ENCODE results near the gene NEK8. TPM values are rescaled to one million over a fixed set of nuclear protein-coding genes. Genes with fewer than 3 reads are reported as not detected.
A peak's percentile ranks its signal among the peaks of the same experiment; 100 is the strongest.

The NEK8 gene
- total and polyA plus RNA-seq, 4 experiments from 2014 or later, result 1.9 to 13.8 (median 8.0) TPM

DNA sequence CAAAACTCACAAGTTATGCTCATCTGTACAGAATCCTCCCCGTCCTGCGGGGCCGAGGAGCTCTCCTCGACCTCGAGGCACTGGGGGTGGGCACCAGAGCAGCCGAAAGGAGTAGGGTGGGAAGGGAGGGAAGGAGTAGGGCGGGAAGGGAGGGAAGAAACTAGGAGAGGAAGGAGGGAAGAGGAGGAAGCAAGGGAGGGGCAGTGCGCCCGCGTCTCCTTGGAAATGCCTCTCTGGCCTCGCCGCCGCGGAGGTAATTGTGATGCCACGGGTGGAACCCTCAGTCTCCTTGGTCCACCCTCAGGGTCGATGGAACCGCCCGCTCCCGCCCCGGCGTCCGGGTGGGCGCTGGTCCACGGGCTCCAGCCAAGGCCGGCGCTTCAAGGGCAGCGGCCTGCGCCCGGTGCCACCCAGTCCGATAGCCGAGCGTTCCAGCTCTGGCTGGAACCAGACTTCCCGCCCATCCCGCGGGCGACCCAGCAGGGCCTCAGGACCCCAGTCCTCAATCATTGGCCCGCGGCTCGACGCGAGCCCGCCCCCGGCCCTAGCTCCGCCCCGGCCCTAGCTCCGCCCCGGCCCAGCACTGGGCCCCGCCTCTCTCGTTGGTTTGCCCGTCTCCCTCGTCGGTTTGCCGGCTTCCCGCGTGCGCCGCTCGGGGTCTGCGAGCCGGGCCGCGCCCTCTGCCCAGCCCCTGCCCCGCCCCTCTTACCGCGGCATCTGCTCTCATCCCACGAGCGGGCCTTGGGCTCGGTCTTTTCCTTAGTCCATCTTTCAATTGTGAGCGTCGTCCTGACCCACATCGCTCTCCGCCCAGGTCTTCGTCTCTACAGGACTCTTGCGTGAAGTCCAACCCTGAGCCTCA, 17.5 kb upstream of the NEK8 start:
- peak overlapping the region; percentile 85 for H3K27ac ChIP-seq (ENCODE audit: low read depth, low read length)
- Mint-ChIP-seq H3K4me1 (peaks cover 13 to 30% (median 20%) of the 10 kb centered on the region in 4 donors), H3K27me3 (peaks cover 4 to 11% of the 10 kb centered on the region in 2 donors), H3K27ac (peak overlapping the region; percentile 92 to 97 (median 96)), H3K9me3 (peaks cover 0 to 2% (median 0%) of the 10 kb centered on the region in 8 donors), H3K36me3 (peaks cover 4% of the 10 kb centered on the region in 2 donors), H3K4me3 (peak overlapping the region; percentile 91 to 95 (median 94))
- CTCF ChIA-PET (ENCODE audit: partially characterized antibody), result interaction anchor here (1.1 to 3.5 kb wide), 8 partner anchors 9 to 376 kb away, joined by 3 to 22 read pairs (median 6); partner anchors contain the start of genes IFT20, NEK8, RPL23A and TLCD1
- H3K9me3 ChIP-seq (ENCODE audit: control insufficient read depth in 1 of 2, low read length in 2 of 2), result no peaks in the 10 kb centered on the region
- H3K4me1 ChIP-seq (ENCODE audit: insufficient read depth, low read length), result peaks cover 13% of the 10 kb centered on the region
- peaks cover 7% of the 10 kb centered on the region for H3K27me3 ChIP-seq (ENCODE audit: insufficient read depth, low read length)
- POLR2A ChIA-PET (ENCODE audit: partially characterized antibody), result interaction anchor here (0.6 to 7.3 kb wide), 20 partner anchors 9 to 241 kb away, joined by 3 to 93 read pairs (median 6); partner anchors contain the start of genes BLTP2, FLOT2, NEK8 and PHF12
- DNase-seq, result peak; percentile 85 to 88 (median 87)
- peak overlapping the region; percentile 63 to 69 for H3K4me3 ChIP-seq (ENCODE audit: low read length in 2 of 2)
- no peaks in the 10 kb centered on the region for H3K36me3 ChIP-seq (ENCODE audit: insufficient read depth, low read length)
- intact Hi-C loops (cut with micrococcal nuclease), result loop anchor here (1.0 to 2.0 kb wide), 2 partner anchors 8 to 48 kb away; partner anchors contain the start of genes RPL23A and SUPT6H

DNA sequence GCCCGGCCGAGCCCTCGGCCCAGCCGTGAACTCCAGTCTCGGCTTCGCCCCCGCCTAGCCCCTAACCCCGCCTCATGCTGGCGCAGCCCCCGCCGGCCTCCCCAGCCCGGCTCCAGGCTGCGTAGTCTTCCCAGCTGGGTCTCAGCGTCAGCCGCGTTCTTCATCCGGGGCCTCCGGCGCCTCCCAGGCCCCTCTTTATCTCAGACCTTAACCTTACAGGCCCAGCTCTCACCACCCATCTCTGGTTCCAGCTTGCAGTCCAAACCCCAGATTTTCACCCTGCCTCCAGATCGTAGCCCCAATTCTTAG, 16.9 kb upstream of the NEK8 start, which contains the start of gene PROCA1:
PROCA1 (minus strand) TSS at position 166 of the 309 bp plus-strand sequence. CDS start 228 bp downstream, outside the sequence.
- peak in 1 of 5 donors; percentile 53 for DNase-seq
- intact Hi-C loops (cut with micrococcal nuclease), result loop anchor here (1.0 to 2.0 kb wide), 2 partner anchors 8 to 49 kb away; partner anchors contain the start of genes RPL23A and SUPT6H
- Histone ChIP-seq H3K4me1 (ENCODE audit: insufficient read depth, low read length) (peaks cover 13% of the 10 kb centered on the region), H3K9me3 (ENCODE audit: control insufficient read depth in 1 of 2, low read length in 2 of 2) (no peaks in the 10 kb centered on the region), H3K27me3 (ENCODE audit: insufficient read depth, low read length) (peaks cover 10% of the 10 kb centered on the region), H3K4me3 (ENCODE audit: low read length in 2 of 2) (peak within 1 kb of the TSS; percentile 63 to 69), H3K27ac (ENCODE audit: low read depth, low read length) (peak within 1 kb of the TSS; percentile 85), H3K36me3 (ENCODE audit: insufficient read depth, low read length) (no peaks in the 10 kb centered on the region)
- POLR2A ChIA-PET (ENCODE audit: partially characterized antibody), result interaction anchor here (0.8 to 7.3 kb wide), 18 partner anchors 10 to 241 kb away, joined by 3 to 93 read pairs (median 7); partner anchors contain the start of genes BLTP2, DHRS13, FLOT2 and NEK8
- Mint-ChIP-seq H3K4me1 (peaks cover 13 to 30% (median 19%) of the 10 kb centered on the region in 4 donors), H3K36me3 (peaks cover 3 to 4% of the 10 kb centered on the region in 2 donors), H3K27me3 (peaks cover 6 to 14% of the 10 kb centered on the region in 2 donors), H3K27ac (peak within 1 kb of the TSS; percentile 92 to 97 (median 96)), H3K4me3 (peak within 1 kb of the TSS; percentile 91 to 95 (median 94)), H3K9me3 (peaks cover 0 to 2% (median 0%) of the 10 kb centered on the region in 8 donors)
- CTCF ChIA-PET (ENCODE audit: partially characterized antibody), result interaction anchor here (1.1 to 3.5 kb wide), 8 partner anchors 8 to 376 kb away, joined by 3 to 22 read pairs (median 6); partner anchors contain the start of genes IFT20, NEK8, RPL23A and TLCD1

DNA sequence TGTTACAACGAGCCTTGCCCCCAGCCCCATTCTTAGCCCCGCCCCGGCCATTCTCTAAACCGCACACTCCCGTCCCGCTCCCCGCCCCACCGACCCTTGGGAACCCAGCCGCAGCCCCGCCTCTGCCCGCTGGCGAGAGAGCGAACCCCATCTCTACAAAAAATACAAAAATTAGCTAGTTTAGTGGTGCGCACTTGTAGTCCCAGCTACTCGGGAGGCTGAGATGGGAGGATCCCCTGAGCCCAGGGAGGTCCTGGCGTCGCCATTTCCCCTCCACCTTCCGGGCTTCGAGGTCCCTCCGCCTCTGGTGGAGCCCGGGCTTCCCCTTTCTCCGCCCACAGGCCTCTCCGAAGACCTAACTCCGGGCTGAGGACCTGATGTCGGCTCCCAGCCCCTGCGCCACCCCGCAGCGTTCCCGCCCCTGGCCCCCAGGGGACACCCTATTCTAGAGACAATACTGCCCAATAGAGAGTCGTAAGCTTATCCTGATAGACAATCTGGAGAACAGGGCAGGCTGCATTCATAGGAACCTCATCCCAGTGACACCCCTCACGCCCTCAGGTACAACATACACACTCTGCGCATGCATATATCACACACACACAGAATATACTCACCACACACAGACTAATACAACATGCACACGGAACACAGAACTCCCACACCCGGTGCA, 16.4 kb upstream of the NEK8 start:
- H3K27ac ChIP-seq (ENCODE audit: low read depth, low read length), result peak overlapping the region; percentile 85
- H3K27ac Mint-ChIP-seq, result peak overlapping the region; percentile 92 to 97 (median 96)
- H3K4me3 Mint-ChIP-seq, result peak overlapping the region; percentile 91 to 95 (median 94)
- H3K27me3 Mint-ChIP-seq, result peaks cover 6 to 14% of the 10 kb centered on the region in 2 donors
- peaks cover 11% of the 10 kb centered on the region for H3K27me3 ChIP-seq (ENCODE audit: insufficient read depth, low read length)
- no peaks in the 10 kb centered on the region for H3K36me3 ChIP-seq (ENCODE audit: insufficient read depth, low read length)
- intact Hi-C loops (cut with micrococcal nuclease), result no loop called here
- ChIA-PET CTCF (ENCODE audit: partially characterized antibody) (interaction anchor here (1.1 to 3.5 kb wide), 7 partner anchors 8 to 377 kb away, joined by 3 to 22 read pairs (median 8); partner anchors contain the start of genes IFT20, NEK8, RPL23A and TLCD1), POLR2A (ENCODE audit: partially characterized antibody) (interaction anchor here (0.8 to 7.3 kb wide), 15 partner anchors 9 to 240 kb away, joined by 3 to 93 read pairs (median 10); partner anchors contain the start of genes BLTP2, DHRS13, NEK8 and PHF12)
- no peaks in the 10 kb centered on the region for H3K9me3 ChIP-seq (ENCODE audit: control insufficient read depth in 1 of 2, low read length in 2 of 2)
- H3K36me3 Mint-ChIP-seq, result peaks cover 3 to 4% of the 10 kb centered on the region in 2 donors
- DNase-seq, result peak; percentile 51 to 79 (median 60)
- peaks cover 0 to 2% (median 0%) of the 10 kb centered on the region in 8 donors for H3K9me3 Mint-ChIP-seq
- peak overlapping the region; percentile 63 to 69 for H3K4me3 ChIP-seq (ENCODE audit: low read length in 2 of 2)
- H3K4me1 Mint-ChIP-seq, result peaks cover 13 to 28% (median 19%) of the 10 kb centered on the region in 4 donors
- H3K4me1 ChIP-seq (ENCODE audit: insufficient read depth, low read length), result peaks cover 16% of the 10 kb centered on the region

DNA sequence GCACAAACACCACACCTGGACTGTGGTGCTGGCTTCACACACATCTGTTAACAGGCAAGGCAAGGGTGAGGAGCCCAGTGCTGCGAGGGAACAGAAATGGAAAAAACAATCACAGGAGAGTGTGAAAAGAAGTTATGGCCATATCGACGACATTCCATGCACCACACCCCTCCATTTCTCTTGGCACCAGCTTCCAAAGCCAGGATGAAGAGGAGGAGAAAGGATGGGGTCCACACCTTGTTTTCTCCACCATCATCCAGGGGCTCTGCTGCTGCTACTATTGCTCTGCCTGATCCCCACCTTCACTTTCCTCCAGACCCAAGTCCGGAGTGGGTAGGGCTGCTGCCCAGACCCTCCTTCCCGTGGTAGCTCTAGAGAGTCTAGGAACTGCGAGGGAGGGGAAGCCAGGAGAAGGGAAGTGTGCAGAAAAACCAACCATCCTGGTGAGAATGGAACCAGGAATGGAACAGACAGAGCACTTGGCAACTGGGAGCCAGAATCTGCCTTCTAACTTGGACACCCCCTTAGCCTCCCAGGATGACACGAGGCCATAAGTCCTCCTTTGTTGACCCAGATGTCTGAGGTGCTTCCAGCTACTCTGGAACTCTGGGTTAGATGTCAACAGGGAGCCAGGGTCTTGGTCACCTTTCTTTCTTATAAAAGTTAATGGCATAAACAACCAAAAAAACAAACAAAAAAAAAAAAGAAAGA, 15.7 kb upstream of the NEK8 start:
- H3K4me1 Mint-ChIP-seq, result peaks cover 10 to 22% (median 16%) of the 10 kb centered on the region in 4 donors
- H3K27ac ChIP-seq (ENCODE audit: low read depth, low read length), result peak overlapping the region; percentile 85
- DNase-seq, result no peak

DNA sequence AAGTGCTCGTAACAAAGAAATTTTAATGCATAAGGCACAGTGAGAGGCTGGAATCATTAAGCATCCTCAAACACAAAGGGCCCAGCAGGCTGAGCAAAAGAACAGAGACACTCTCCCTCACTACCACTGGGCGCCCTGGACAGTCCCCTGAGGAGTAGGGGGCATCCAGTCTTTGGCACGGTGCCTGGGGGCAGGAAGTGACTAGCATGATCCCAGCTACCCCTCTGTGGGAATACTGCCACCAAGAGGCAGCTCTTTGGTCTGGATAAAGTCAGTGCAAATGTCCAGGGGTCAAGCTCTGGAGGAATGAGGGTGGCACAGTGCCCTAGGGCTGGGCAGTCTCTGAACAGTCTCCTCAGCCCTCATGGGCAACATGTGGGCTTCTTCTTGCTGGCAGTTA, 14.3 kb upstream of the NEK8 start:
- Mint-ChIP-seq H3K27me3 (peaks cover 9 to 16% of the 10 kb centered on the region in 2 donors), H3K4me1 (peaks cover 15 to 34% (median 23%) of the 10 kb centered on the region in 4 donors), H3K4me3 (peak overlapping the region in 1 of 8 donors; percentile 18), H3K27ac (no peak overlapping the region), H3K36me3 (peaks cover 3 to 4% of the 10 kb centered on the region in 2 donors), H3K9me3 (no peaks in the 10 kb centered on the region)
- Histone ChIP-seq H3K4me3 (ENCODE audit: low read length in 2 of 2) (no peak overlapping the region), H3K27me3 (ENCODE audit: insufficient read depth, low read length) (peaks cover 11% of the 10 kb centered on the region), H3K27ac (ENCODE audit: low read depth, low read length) (no peak overlapping the region), H3K36me3 (ENCODE audit: insufficient read depth, low read length) (no peaks in the 10 kb centered on the region), H3K4me1 (ENCODE audit: insufficient read depth, low read length) (peaks cover 24% of the 10 kb centered on the region), H3K9me3 (ENCODE audit: control insufficient read depth in 1 of 2, low read length in 2 of 2) (no peaks in the 10 kb centered on the region)
- ChIA-PET POLR2A (ENCODE audit: partially characterized antibody) (no interaction called here), CTCF (ENCODE audit: partially characterized antibody) (interaction anchor here (1.7 to 3.5 kb wide), 2 partner anchors 12 to 13 kb away, joined by 7 to 22 read pairs; partner anchors contain the start of genes NEK8 and TLCD1)
- DNase-seq, result no peak
- intact Hi-C loops (cut with micrococcal nuclease), result no loop called here

More for the DNA sequence above, 15.7 kb upstream of the NEK8 start:
- Mint-ChIP-seq H3K4me3 (peak overlapping the region; percentile 91 to 95 (median 94)), H3K36me3 (peaks cover 3 to 4% of the 10 kb centered on the region in 2 donors), H3K9me3 (peaks cover 0 to 2% (median 0%) of the 10 kb centered on the region in 8 donors), H3K27ac (peak overlapping the region; percentile 87 to 97 (median 96)), H3K27me3 (peaks cover 7 to 14% of the 10 kb centered on the region in 2 donors)
- Histone ChIP-seq H3K27me3 (ENCODE audit: insufficient read depth, low read length) (peaks cover 11% of the 10 kb centered on the region), H3K36me3 (ENCODE audit: insufficient read depth, low read length) (no peaks in the 10 kb centered on the region), H3K4me3 (ENCODE audit: low read length in 2 of 2) (no peak overlapping the region), H3K9me3 (ENCODE audit: control insufficient read depth in 1 of 2, low read length in 2 of 2) (no peaks in the 10 kb centered on the region), H3K4me1 (ENCODE audit: insufficient read depth, low read length) (peaks cover 20% of the 10 kb centered on the region)
- intact Hi-C loops (cut with micrococcal nuclease), result no loop called here
- POLR2A ChIA-PET (ENCODE audit: partially characterized antibody), result interaction anchor here (0.8 to 7.3 kb wide), 10 partner anchors 8 to 239 kb away, joined by 3 to 93 read pairs (median 13); partner anchors contain the start of genes DHRS13, NEK8, PHF12 and PIGS
- CTCF ChIA-PET (ENCODE audit: partially characterized antibody), result interaction anchor here (1.1 to 3.5 kb wide), 3 partner anchors 7 to 68 kb away, joined by 3 to 22 read pairs (median 9); partner anchors contain the start of genes BLTP2, NEK8, RPL23A and TLCD1

DNA sequence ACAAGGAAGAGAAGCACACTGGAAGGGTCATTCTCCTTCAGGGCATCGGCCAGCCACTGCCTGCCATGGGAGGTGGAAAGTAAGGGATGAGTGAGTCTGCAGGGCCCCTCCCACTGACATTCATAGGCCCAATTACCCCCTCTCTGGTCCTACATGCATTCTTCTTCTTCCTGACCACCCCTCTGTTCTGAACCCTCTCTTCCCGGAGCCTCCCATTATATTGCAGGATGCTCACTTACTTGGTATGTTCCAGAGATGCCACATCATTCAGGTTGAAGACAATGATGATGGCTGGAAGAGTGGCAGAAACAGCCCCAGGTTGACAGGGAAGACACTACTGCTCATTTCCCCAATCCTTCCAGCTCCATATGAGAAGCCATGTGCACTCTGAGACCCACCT, 13.4 kb upstream of the NEK8 start:
- Histone ChIP-seq H3K36me3 (ENCODE audit: insufficient read depth, low read length) (no peaks in the 10 kb centered on the region), H3K27me3 (ENCODE audit: insufficient read depth, low read length) (peaks cover 11% of the 10 kb centered on the region), H3K27ac (ENCODE audit: low read depth, low read length) (no peak overlapping the region), H3K4me3 (ENCODE audit: low read length in 2 of 2) (no peak overlapping the region), H3K4me1 (ENCODE audit: insufficient read depth, low read length) (peaks cover 26% of the 10 kb centered on the region), H3K9me3 (ENCODE audit: control insufficient read depth in 1 of 2, low read length in 2 of 2) (no peaks in the 10 kb centered on the region)
- Mint-ChIP-seq H3K9me3 (no peaks in the 10 kb centered on the region), H3K36me3 (peaks cover 9 to 12% of the 10 kb centered on the region in 2 donors), H3K27ac (peak overlapping the region in 1 of 7 donors; percentile 3), H3K27me3 (peaks cover 9 to 18% of the 10 kb centered on the region in 2 donors), H3K4me1 (peaks cover 18 to 43% (median 28%) of the 10 kb centered on the region in 4 donors), H3K4me3 (no peak overlapping the region)
- CTCF ChIA-PET (ENCODE audit: partially characterized antibody), result interaction anchor here (1.2 to 1.7 kb wide), 2 partner anchors 11 to 49 kb away, joined by 3 to 7 read pairs; partner anchors contain the start of gene TLCD1
- intact Hi-C loops (cut with micrococcal nuclease), result loop anchor here (5.0 kb wide), 1 partner anchor 427 kb away; no protein-coding TSS in a partner anchor
- POLR2A ChIA-PET (ENCODE audit: partially characterized antibody), result no interaction called here
- no peak for DNase-seq

All from CD4-positive, alpha-beta memory T cell (primary cell).